Type B pancreatic cell (in vitro differentiated cells): ENCODE measurements around the gene TXNDC2. TPM values are rescaled to one million over a fixed set of nuclear protein-coding genes. Genes with fewer than 3 reads are reported as not detected.

Source experiments
- DNase-seq: peaks from one replicate; pipeline ENCODE4 v3.0.0; 2021; ENCODE audit warnings: mixed read lengths; ENCODE audit not compliant: unreplicated experiment; ENCODE audit errors: extremely low spot score
- H3K27ac Mint-ChIP-seq: 2 replicates; pipeline ENCODE4 v1.8.0; 2021; ENCODE audit warnings: mild to moderate bottlenecking, mixed read lengths
- H3K27me3 Mint-ChIP-seq: 2 replicates; pipeline ENCODE4 v1.8.0; 2021; ENCODE audit warnings: mixed read lengths
- H3K36me3 Mint-ChIP-seq: 2 replicates; pipeline ENCODE4 v1.8.0; 2021; ENCODE audit warnings: mixed read lengths
- H3K4me1 Mint-ChIP-seq: one replicate; pipeline ENCODE4 v1.8.0; 2021; ENCODE audit warnings: mixed read lengths; ENCODE audit not compliant: unreplicated experiment
- H3K4me3 Mint-ChIP-seq: 2 replicates; pipeline ENCODE4 v1.8.0; 2021; ENCODE audit warnings: mild to moderate bottlenecking, mixed read lengths
- H3K9me3 Mint-ChIP-seq: 2 replicates; pipeline ENCODE4 v1.8.0; 2021; ENCODE audit warnings: mixed read lengths
- CTCF ChIP-seq: fragments of 200-600 bp; sonication (generic); conservative IDR thresholded peaks from 2 replicates; pipeline ENCODE4 v1.5.0; 2021; ENCODE audit warnings: antibody characterized with exemption, mild to moderate bottlenecking
- total RNA-seq: library from RNA; stranded (reverse); gene quantifications from 2 replicates; pipeline ENCODE4 v1.2.1, GENCODE V29; 2021; ENCODE audit warnings: low replicate concordance

TXNDC2 gene
- total RNA-seq, 1 donor from 2014 or later: not detected

GRCh38 chr18:9872823-9873222 lies 12.9 kb upstream of the TXNDC2 start:
- peaks cover 35% of the 10 kb centered on the region for H3K4me1 Mint-ChIP-seq
- no peak overlapping the region for H3K27ac Mint-ChIP-seq
- DNase-seq: no peak
- TF ChIP-seq CTCF: no peak
- no peaks in the 10 kb centered on the region for H3K27me3 Mint-ChIP-seq
- H3K9me3 Mint-ChIP-seq: no peaks in the 10 kb centered on the region
- H3K4me3 Mint-ChIP-seq: no peak overlapping the region
- H3K36me3 Mint-ChIP-seq: no peaks in the 10 kb centered on the region

GRCh38 chr18:9874728-9875127 lies 11.0 kb upstream of the TXNDC2 start:
- no peaks in the 10 kb centered on the region for H3K36me3 Mint-ChIP-seq
- H3K27ac Mint-ChIP-seq: no peak overlapping the region
- H3K27me3 Mint-ChIP-seq: no peaks in the 10 kb centered on the region
- no peak for DNase-seq
- no peak overlapping the region for H3K4me3 Mint-ChIP-seq
- no peaks in the 10 kb centered on the region for H3K9me3 Mint-ChIP-seq
- peaks cover 28% of the 10 kb centered on the region for H3K4me1 Mint-ChIP-seq
- TF ChIP-seq CTCF: no peak

- no peaks in the 10 kb centered on the region for H3K36me3 Mint-ChIP-seq
- H3K4me1 Mint-ChIP-seq: peaks cover 11% of the 10 kb centered on the region
- H3K9me3 Mint-ChIP-seq: no peaks in the 10 kb centered on the region
- H3K27me3 Mint-ChIP-seq: no peaks in the 10 kb centered on the region
- peak overlapping the region; percentile 21 for H3K4me3 Mint-ChIP-seq
- TF ChIP-seq CTCF: no peak
- DNase-seq: no peak
- H3K27ac Mint-ChIP-seq: peak overlapping the region; percentile 87
These were observed 9.4 kb upstream of the TXNDC2 start for GRCh38 chr18:9876212-9876866.

GRCh38 chr18:9876867-9877654 lies 8.7 kb upstream of the TXNDC2 start:
- Mint-ChIP-seq H3K4me3 (peak overlapping the region; percentile 21), H3K27ac (peak overlapping the region; percentile 87), H3K27me3 (no peaks in the 10 kb centered on the region), H3K36me3 (no peaks in the 10 kb centered on the region), H3K4me1 (peaks cover 8% of the 10 kb centered on the region), H3K9me3 (no peaks in the 10 kb centered on the region)
- no peak for TF ChIP-seq CTCF
- DNase-seq: no peak

GRCh38 chr18:9877655-9878014 lies 8.1 kb upstream of the TXNDC2 start:
- Mint-ChIP-seq H3K36me3 (no peaks in the 10 kb centered on the region), H3K4me3 (no peak overlapping the region), H3K9me3 (no peaks in the 10 kb centered on the region), H3K27me3 (no peaks in the 10 kb centered on the region), H3K4me1 (peaks cover 8% of the 10 kb centered on the region), H3K27ac (peak overlapping the region; percentile 87)
- DNase-seq: no peak
- no peak for TF ChIP-seq CTCF
